HEK293T (cell line): ENCODE measurements around the gene SOX6.

Source experiments
- CTBP1 ChIP-seq: fragments of 450-650 bp; IDR thresholded peaks from 2 replicates; pipeline ENCODE4 v1.6.1; 2016; ENCODE audit warnings: borderline replicate concordance
- FOXM1 ChIP-seq: fragments of 450-650 bp; IDR thresholded peaks from 2 replicates; pipeline ENCODE4 v1.6.1; 2017; ENCODE audit warnings: mild to moderate bottlenecking, borderline replicate concordance
- TARDBP ChIP-seq: fragments of 450-650 bp; IDR thresholded peaks from 2 replicates; pipeline ENCODE4 v1.6.1; 2016

DNA sequence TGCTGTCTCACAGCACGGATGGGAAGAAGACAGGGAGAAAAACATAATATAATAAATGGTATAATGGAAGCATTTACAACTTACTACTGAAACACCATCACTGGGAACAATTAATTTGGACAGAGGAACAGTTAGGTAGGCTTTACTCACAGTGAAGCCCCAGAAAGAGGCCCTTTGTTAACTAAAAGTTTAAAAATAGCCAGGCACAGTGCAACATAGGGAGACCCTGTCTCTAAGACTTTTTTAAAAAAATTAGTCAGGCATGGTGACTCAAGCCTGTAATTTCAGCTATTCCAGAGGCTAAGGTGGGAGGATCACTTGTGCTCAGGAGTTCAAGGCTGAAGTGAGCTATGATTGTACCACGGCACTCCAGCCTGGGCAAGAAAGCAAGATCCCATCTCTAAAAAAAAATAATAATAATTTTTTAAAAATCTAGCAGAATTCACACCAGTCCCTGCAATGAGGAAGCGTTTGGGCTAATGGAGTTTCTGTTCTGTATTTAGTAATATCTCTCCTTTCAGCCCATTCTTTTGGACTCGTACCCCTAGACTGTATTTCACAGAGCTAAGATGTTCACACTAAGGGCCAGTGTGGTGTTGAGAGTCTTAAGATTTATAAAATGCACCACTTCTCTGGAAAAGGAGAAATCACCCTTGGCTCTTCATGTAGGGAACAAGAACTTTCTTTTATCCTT lies 275.5 kb downstream of the SOX6 start:
- TF ChIP-seq FOXM1 (no peak), TARDBP (no peak), CTBP1 (no peak)
